DMS79 treated with DMSO at 0.1 percent for 48 hours (cell line): ENCODE measurements around the gene GC.
A peak's percentile ranks its signal among the peaks of the same experiment; 100 is the strongest.
"Not testable (repeated sequence)": the region's sequence is repeated elsewhere in the genome, so short reads cannot be mapped to it uniquely, and the experiment has no call there.

Experiments used
- DNase-seq: peaks from one replicate; lab custom pipeline; 2025; lab: John Stamatoyannopoulos, UW

Gene GC

DNA sequence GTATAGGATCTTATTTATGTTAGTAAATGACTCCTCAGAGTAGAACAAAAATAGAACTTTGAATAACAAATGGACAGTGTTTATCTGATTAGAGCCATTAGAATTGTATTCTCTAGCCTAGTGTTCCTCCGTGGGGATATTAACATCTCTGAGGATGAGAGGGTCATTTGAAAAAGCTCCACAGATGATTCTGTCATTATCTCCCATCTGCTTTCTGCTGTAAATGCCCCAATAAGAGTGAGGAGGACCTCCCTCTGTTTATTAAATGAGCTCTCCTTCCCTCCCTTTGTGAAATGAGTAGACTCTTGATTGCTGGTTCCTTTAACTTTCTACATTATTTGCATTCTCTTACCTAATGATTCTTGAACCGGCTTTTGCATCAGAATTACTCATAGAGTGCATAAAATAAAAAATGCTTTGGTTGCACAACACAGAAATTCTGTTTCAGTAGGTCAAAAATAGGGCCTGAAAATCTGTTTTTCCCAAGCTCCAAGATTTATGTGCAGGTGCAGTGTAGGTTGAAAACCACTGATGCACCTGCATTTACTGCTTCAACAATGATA, 18.0 kb downstream of the GC start:
- no peak for DNase-seq

DNA sequence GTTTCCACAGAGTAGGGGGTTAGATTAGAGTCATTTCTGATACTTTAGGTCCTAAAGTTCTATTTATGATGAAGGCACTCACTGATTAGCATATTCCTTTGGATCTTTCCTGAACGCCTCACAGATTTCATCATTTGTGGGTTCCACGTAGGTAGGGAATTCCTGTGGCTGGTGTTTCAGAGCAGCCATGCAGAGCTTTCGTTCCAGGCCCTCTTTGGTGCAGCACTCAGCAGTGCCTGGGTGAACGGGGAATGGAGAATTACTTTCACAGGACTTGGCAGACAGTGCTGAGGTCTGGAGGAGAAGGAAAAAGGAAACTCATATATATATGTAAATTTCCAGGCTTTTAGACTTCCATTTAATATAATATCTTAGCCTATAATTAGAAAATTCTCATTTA, 18.5 kb downstream of the GC start:
- no peak for DNase-seq

DNA sequence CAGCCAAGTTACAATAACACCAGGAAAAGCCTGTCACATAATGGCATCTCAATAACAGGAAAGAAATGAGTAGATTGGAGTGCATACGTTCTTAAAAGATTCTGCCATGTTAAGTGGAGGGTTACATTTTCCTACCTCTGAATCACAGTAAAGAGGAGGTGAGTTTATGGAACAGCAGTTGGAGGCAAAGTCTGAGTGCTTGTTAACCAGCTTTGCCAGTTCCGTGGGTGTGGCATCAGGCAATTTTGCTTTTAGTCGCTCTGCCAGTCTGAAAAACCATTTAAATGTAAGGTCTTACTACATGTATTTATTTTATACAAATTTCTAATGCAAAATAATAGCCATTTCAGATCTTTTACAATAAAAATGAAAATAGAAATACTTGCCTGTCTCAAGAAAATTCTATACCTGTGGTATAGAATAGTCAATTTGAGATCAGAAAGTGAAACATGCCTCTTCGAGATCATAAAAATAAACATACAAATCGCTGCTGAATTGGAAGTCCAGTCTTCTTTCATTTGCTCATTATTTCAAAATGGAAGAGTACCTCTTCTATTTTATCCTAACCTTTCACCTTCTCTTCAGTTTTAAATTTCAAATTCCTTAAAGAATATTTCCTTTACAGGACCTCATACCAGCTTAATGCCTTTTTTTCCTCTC, 31.4 kb downstream of the GC start:
- no peak for DNase-seq

DNA sequence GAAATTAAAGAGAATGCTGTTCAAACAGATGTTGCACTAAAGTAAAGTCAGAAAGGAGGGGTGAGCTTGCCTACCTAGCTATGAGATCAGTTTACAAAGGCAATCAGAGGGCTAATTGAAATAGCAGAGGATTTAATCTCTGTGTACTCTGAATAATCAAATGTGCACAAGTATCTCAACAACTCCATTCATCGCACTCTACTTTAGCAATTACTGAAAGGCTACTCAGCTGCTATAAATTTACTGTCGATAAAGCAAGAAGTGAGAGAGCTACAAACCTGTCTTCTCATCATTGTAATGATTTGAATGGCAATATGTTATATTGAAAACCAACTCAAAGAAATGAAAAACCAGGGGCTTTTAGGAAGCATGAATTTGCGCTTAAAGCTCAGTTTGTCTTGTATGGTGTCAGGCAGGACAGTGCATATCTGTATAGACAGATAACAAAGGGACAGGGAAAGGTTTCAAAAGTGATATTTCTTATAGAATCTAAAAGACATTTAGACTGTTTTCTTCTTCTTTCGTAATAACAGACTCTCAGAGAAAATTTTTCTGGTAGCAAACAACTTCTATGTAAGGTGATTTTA, 34.8 kb downstream of the GC start:
- DNase-seq = no peak

DNA sequence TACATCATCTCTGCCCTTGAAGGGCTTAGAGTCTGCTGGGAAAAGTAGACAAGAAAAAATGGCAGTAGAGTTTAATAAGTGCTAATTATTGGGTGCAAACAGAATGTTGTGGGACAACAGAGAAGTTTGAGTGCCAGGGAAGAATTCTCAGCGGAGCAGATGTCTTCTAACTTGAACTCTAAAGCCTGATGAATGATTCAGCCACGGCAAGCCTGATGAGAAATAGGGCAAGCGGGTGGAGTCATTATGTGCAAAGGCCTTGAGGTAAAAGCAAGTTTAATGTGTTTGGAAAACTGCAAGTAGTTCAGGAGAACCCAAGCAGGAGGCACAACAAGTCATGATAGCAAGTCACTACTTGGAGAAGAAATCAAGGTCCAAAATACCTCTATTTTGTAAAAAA, 37.5 kb downstream of the GC start:
- no peak for DNase-seq

DNA sequence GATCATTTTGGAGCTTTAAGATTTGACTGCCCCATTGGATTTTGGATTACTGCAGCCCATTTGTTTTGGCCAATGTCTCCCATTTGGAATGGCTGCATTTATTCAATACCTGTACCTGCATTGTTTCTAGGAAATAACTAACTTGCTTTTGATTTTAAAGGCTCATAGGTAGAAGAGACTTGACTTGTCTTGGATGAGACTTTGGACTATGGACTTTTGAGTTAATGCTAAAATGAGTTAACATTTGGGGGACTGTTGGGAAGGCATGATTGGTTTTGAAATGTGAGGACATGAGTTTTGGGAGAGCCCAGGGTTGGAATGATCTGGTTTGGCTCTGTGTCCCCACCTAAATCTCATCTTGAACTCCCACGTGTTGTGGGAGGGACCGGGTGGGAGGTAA, 45.1 kb downstream of the GC start:
- not testable (repeated sequence) for DNase-seq

DNA sequence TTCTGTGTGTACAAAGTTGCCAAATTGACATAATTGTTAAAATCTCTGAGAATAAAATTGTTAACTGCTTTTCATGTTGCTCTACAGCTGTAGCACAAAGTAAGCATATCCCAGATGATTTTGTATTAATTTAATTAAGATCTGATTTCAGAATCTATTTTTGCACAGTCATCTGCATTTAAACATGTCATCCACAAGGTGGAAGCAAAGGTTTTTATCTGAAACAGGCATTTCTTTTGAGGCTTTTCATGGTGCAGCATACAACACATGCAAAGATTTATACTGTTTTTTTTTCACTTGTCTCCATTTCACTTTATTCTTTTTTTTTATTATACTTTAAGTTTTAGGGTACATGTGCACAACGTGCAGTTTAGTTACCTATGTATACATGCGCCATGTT, 51.2 kb downstream of the GC start:
- no peak for DNase-seq

DNA sequence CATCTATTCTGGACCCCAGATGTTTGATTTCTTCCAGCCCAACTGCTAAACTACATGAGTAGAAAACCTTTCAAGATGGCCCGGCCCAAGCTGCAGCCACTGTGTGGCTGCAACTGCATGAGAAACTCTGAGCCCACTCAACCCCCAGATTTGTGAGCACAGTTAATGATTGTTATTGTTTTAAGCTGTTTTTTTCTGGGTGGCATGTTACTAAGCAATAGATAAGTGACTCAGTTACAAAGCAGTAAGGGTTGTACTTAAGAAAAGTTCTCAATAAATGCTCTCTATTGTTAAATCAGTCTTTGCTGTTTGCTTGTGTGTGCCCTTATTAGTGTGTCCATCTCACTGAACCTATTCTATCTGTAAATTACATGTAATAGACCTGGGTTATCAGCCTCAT, 51.8 kb downstream of the GC start:
- DNase-seq = no peak

DNA sequence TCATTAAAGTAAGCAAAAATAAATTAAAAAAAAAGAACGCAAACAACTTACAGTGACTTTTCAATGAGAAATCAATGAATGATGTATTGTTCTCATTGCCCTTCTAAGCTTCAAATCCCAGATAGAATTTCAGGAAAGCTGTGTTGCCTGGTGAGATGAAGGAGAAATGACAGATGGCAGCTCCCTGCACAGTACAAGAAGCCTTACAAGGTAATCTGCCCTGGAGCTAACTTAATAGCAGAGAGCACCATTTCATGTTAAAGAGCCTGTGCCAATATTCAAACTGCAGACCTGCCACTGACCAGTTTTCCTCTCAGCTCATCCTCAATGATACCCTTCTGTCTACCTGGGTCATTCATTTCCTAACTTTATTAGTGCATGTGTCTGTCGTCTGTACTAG, 54.0 kb downstream of the GC start:
- no peak for DNase-seq

DNA sequence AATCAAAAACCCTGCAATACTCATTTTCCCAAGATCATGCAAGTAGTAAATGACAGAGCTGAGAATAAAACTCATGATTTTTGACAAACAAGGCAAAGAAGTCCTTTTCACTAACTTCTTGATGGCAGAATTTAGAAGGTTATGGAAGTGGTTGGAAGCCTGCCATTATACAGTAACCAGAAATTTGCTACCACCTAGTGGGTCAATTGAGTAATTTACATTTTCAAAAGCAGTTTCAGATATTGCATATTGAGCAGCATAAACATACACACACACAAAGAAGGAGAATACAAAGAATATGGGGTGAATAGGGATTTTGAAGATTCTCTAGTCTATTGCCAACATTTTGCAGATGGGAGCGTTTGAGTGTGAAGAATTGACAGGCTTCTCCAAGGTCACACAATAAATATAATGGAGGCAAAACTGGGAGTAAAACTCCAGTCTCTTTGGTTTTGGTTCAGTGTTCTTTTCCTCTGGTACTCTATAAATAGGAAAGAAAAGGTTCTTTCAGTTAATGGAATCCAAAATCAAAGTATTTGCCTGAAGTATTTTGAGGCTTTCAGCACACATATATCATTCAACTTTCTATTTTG, 70.2 kb downstream of the GC start:
- DNase-seq = peak; percentile 14

DNA sequence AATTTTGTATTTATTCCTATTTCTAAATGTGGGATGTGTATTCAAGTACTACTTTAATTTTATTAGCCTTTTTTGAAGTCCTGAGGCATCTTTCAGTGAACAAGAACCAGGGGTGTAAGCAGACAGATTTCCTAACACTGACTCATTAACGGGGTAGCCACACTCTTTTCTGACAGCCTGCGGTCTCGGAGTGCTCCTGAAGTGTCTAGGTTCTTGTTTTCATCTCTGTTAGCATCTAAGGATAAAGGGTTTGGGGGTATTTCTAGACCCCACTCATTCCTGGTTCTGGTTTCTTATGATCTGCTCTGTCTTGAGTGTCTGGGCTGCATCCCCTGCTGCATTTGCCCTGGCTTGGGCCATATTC, 71.9 kb downstream of the GC start:
- no peak for DNase-seq

DNA sequence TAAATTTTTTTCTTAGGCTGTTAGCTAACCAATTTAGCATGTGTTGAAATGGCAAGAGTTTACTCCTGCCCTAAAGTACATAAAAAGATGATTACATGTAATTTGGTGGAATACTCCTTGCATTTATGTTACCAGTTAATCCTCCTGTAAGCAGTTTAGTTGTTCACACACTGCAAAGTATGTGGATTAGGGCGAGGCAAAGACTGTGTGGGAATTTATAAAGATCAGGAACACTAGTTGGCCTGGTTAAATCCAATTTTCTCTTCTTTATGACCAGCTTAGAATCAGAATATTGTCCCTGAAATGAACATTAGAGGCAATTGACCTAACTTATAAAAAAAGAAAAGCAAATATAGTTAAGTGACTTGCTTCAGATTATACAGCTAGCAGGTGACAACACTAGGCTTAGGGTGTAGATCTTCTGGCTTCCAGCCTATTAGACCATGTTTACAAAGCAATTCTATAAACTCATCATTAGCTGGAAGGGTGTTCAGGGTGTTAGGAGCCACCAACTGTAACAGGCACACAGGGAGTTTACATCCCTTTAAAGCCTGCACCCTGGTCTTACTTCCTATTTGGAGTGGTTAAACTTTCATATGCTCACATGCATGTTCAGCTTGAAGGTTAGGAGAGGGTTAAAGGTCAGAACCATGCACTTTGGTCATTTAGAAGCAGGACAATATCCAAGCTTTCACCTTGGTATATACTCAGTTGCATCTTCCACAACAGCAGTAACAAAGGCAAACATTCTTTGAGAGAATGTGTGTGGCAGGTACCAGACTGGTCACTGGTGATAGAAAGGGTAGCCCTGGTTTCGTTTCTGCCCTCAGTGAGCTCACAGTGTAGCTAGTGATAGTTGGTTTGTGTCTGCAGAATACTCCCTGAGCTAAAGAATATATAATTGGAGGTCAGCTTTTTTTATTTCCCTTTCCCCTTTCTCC, 72.6 kb downstream of the GC start:
- DNase-seq = no peak

DNA sequence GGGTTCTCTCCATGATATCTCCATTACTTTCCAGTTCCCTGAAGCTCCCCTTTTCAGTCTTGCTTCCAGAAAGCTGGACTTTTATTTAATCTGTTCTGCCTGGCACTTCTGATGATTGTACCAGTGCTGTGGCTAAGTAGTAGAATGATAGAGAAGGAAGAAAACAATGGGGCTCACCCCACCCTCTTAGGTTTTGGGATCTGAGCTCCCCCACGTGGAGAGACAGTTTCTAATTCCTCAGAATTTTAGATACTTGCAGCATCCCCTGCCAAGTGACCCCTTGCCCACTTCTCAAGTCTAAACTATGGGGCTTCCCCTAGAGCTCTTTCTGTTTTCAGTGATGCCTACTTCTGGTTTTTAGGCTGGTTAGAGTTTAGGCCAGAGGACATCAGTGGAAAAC, 73.9 kb downstream of the GC start:
- no peak for DNase-seq

DNA sequence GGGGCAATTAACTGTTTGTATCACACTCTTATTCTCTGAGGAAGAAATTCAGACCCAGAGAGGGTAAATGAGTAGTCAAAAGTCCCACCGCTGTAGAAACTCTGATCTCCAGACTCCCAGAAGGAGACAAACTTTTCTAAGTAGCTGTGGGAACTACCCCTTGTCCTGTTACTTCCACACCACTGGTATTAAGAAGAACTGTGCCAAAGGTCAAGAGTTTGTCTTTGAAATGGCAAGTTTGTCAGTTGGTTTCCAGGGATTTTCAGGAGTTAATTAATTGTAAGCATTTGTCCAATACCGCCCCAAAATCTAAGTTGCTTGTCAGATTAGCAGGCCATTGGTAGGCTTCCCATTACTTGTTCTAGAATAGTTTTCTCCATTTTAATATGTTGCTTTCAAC, 85.7 kb downstream of the GC start:
- no peak for DNase-seq

DNA sequence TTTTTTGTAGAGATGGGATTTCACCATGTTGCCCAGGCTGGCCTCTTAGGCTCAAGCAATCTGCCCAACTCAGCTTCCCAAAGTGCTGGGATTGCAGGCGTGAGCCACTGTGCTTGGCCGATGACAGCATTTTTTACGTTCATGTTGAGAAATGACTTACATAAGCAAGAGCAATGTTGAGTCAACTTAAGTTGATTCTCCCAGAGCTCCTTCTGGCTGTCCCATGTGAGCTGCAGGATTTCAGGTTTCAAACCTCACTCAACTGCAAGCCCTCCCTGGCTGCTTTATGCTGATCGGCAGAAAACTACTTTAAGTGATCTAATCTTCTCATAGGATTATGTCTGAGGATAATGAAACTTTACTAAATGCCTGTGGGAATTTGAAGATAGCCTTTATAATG, 86.8 kb downstream of the GC start:
- no peak for DNase-seq

DNA sequence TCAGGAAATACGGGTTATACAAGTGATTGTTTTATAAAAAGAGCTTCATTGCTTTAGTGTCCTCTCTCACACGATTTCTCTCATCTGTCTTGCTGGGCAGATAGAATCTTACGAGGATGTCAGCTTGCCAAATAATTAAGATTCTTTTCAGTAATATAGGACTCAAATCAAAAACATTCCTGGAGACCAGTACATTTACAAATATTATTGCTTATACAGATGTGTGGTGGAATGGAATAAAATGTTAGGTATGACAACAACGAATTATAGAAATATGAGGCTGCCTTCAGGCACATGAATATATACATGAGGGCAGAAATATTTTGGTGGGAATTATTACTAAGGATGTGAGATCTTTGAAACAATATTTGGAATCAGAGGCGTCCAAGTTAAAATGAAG, 88.9 kb downstream of the GC start:
- DNase-seq = no peak

DNA sequence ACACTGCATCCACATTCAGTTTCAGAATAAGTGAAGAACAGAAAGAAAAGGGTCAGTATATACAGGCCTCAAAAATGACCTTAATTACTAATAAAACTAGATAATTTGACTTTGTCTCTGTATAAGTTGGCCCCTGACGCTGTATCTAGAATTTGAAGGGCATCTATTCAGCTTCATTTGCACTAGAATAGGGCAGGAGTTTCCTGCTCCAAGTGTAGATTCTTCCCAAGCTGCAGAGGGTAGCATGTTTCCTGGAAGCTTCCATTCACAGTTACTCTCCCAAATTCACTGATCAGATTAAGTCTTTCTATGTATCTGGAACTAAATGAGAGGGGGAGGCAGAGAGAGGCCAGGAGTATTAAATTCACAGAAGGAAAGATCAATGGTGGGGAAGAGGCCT, 90.9 kb downstream of the GC start:
- no peak for DNase-seq

DNA sequence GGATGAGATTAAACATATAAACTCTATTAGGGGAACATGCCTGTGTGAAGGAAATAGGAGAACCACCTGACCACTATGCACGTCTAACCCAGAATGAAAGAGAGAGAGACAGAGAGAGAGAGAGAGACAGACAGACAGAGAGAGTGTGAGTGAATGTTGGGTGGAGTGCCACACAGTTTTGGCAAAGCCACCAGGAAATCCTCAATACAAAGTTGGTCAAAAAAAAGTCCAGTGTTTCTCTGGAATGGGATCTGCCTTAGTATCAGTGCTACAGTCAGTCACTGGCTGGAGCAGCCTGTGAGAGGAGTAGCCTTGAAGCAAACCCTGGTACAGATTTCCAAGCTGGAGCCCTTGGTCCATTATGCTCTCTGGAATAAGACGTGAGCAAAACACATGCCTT, 91.7 kb downstream of the GC start:
- DNase-seq = no peak
